Measurements from ENCODE around the gene RAD50.

The RAD50 gene

DNA sequence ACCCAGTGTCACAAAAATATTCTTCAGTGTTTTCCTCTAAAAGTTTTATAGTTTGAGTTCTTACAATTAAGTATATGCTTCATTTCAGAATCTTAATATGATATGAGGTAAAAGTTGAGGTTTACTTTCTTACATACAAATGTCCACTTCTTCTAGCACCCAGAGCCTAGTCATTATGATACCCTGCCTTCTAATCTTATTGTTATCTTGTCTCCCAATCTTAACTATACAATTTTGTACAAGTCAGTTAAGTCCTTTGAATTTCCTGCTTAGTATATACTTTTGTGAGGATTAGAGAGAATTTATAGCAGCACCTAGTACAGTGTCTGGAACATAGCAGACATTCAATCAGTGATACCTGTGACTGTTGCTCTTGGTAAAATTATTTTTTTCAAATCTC lies 29.3 kb downstream of the RAD50 start:
- in situ Hi-C loops (cut with MboI; ENCODE audit: low sequenced_read_pairs, unreplicated experiment): no loop called here
- no peak for DNase-seq (ENCODE audit: low spot score)
- TF ChIP-seq, protein P1, sequence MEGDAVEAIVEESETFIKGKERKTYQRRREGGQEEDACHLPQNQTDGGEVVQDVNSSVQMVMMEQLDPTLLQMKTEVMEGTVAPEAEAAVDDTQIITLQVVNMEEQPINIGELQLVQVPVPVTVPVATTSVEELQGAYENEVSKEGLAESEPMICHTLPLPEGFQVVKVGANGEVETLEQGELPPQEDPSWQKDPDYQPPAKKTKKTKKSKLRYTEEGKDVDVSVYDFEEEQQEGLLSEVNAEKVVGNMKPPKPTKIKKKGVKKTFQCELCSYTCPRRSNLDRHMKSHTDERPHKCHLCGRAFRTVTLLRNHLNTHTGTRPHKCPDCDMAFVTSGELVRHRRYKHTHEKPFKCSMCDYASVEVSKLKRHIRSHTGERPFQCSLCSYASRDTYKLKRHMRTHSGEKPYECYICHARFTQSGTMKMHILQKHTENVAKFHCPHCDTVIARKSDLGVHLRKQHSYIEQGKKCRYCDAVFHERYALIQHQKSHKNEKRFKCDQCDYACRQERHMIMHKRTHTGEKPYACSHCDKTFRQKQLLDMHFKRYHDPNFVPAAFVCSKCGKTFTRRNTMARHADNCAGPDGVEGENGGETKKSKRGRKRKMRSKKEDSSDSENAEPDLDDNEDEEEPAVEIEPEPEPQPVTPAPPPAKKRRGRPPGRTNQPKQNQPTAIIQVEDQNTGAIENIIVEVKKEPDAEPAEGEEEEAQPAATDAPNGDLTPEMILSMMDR (IDR thresholded peaks at IDR 0.05; ENCODE audit: borderline replicate concordance, control extremely low read depth, extremely low read depth, insufficient read depth, missing control alignments): no peak

DNA sequence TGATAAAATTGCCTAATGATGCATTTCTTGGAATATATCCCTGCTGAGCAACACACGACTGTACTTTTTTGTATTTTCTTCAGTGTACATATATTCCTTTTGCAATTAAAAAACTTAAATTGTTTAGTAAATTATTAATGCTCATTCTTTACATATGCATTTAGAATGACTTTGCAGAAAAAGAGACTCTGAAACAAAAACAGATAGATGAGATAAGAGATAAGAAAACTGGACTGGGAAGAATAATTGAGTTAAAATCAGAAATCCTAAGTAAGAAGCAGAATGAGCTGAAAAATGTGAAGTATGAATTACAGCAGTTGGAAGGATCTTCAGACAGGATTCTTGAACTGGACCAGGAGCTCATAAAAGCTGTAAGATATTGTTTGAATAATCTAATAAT lies 32.7 kb downstream of the RAD50 start:
- TF ChIP-seq, protein P1 (IDR thresholded peaks at IDR 0.05; ENCODE audit: borderline replicate concordance, control extremely low read depth, extremely low read depth, insufficient read depth, missing control alignments): no peak
- in situ Hi-C loops (cut with MboI; ENCODE audit: low sequenced_read_pairs, unreplicated experiment): no loop called here
- DNase-seq (ENCODE audit: low spot score): no peak

DNA sequence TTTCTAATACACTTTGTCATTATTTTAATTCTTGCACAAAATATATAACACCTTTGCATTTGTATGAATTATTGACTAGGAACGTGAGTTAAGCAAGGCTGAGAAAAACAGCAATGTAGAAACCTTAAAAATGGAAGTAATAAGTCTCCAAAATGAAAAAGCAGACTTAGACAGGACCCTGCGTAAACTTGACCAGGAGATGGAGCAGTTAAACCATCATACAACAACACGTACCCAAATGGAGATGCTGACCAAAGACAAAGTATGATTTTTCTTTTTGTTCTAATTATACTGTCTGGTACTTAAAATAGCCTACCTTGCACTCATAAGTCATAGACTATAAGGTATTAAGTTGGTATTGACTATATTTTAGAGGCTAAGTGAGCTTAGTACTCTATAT lies 34.4 kb downstream of the RAD50 start:
- peak; percentile 31 for DNase-seq (ENCODE audit: low spot score)
- TF ChIP-seq, protein P1 (IDR thresholded peaks at IDR 0.05; ENCODE audit: borderline replicate concordance, control extremely low read depth, extremely low read depth, insufficient read depth, missing control alignments): no peak
- in situ Hi-C loops (cut with MboI; ENCODE audit: low sequenced_read_pairs, unreplicated experiment): no loop called here

DNA sequence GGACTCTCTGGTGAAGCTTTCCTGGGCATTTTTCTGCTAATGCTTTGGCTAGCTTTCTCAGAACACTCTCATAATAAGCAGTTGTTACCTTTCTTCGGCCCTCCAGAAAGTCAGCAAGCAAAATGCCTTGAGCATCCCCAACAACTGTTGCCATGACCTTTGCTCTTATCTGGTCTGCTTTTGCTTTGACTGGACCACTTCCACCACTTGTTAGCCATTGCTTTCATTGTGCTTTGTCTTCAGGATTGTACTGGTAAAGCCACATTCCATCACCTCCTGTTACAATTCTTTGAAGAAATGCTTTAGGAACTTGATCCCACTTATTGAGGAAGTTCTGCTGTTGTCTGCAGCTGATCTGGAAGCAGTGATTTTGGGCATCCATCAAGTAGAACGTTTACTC lies 35.7 kb downstream of the RAD50 start:
- TF ChIP-seq, protein P1 (IDR thresholded peaks at IDR 0.05; ENCODE audit: borderline replicate concordance, control extremely low read depth, extremely low read depth, insufficient read depth, missing control alignments): no peak
- no peak for DNase-seq (ENCODE audit: low spot score)
- in situ Hi-C loops (cut with MboI; ENCODE audit: low sequenced_read_pairs, unreplicated experiment): no loop called here

DNA sequence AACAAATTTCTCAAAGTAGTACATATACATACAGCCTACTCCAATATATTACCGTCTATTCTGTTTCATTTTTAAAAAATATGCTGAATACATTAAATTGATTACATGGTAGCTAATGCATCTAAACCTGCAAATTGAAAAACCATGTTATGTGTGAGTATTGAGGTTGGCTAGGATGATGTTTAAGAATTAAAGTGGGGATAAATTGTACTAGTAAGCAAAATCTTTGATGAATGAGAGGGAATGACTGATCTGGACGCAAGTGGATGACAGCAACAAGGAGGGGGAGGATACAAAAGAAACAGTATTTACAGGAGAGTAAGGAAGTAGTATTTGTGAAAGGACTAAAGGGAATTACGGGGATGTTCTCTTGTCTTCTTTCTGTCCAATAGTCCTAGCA lies 37.4 kb downstream of the RAD50 start:
- in situ Hi-C loops (cut with MboI; ENCODE audit: low sequenced_read_pairs, unreplicated experiment): no loop called here
- TF ChIP-seq, protein P1 (IDR thresholded peaks at IDR 0.05; ENCODE audit: borderline replicate concordance, control extremely low read depth, extremely low read depth, insufficient read depth, missing control alignments): no peak
- no peak for DNase-seq (ENCODE audit: low spot score)

DNA sequence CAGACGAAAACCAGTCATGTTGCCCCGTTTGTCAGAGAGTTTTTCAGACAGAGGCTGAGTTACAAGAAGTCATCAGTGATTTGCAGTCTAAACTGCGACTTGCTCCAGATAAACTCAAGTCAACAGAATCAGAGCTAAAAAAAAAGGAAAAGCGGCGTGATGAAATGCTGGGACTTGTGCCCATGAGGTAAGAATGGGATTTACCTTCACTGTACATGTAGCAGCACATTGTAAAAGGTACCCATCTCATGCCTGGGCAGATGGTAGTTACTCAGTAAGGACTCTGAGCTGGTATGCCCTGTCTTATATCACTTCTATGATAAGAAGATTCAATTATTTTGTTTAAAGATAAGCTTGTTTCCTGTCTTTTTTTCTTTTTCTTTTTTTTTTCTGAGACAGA lies 38.8 kb downstream of the RAD50 start:
- no peak for DNase-seq (ENCODE audit: low spot score)
- in situ Hi-C loops (cut with MboI; ENCODE audit: low sequenced_read_pairs, unreplicated experiment): no loop called here
- TF ChIP-seq, protein P1 (IDR thresholded peaks at IDR 0.05; ENCODE audit: borderline replicate concordance, control extremely low read depth, extremely low read depth, insufficient read depth, missing control alignments): no peak
